Liver (tissue), 3 donors: ENCODE results near the gene ITIH1.

Experiments
- CTCF ChIP-seq: fragments of 150-350 bp; IDR thresholded peaks from 2 replicates; pipeline ENCODE4 v1.5.1; 2017; ENCODE audit warnings: improper control_type of control experiment, low read depth, low read length; ENCODE audit not compliant: missing input control
- FOXA1 ChIP-seq: IDR thresholded peaks from 2 replicates; pipeline ENCODE4 v1.6.1; 2016; ENCODE audit warnings: antibody characterized with exemption
- GABPA ChIP-seq, 2 donors: IDR thresholded peaks in 1 of 2; conservative IDR thresholded peaks in 1 of 2; 2 replicates each; pipeline ENCODE4 v1.6.1; 2016; ENCODE audit warnings: antibody characterized with exemption in 2 of 2, mild to moderate bottlenecking in 1 of 2, moderate library complexity in 1 of 2
- HNF4A ChIP-seq, 2 donors: conservative IDR thresholded peaks; 2 replicates each; pipeline ENCODE4 v1.6.1; 2016; ENCODE audit warnings: antibody characterized with exemption in 2 of 2, mild to moderate bottlenecking in 2 of 2
- JUND ChIP-seq, 2 donors: IDR thresholded peaks; 2 replicates each; pipeline ENCODE4 v1.6.1; 2016; ENCODE audit warnings: antibody characterized with exemption in 2 of 2
- MAX ChIP-seq: IDR thresholded peaks from 2 replicates; pipeline ENCODE4 v1.6.1; 2016; ENCODE audit warnings: antibody characterized with exemption
- RAD21 ChIP-seq, 2 donors: IDR thresholded peaks; 2 replicates each; pipeline ENCODE4 v1.6.1; 2016; ENCODE audit warnings: antibody characterized with exemption in 2 of 2, mild to moderate bottlenecking in 2 of 2
- REST ChIP-seq: IDR thresholded peaks from 2 replicates; pipeline ENCODE4 v1.6.1; 2016; ENCODE audit warnings: antibody characterized with exemption, mild to moderate bottlenecking
- SP1 ChIP-seq: IDR thresholded peaks from 2 replicates; pipeline ENCODE4 v1.6.1; 2018; ENCODE audit warnings: antibody characterized with exemption, mild to moderate bottlenecking
- TAF1 ChIP-seq: conservative IDR thresholded peaks from 2 replicates; pipeline ENCODE4 v1.6.1; 2016; ENCODE audit warnings: antibody characterized with exemption, mild to moderate bottlenecking
- YY1 ChIP-seq: IDR thresholded peaks from 2 replicates; pipeline ENCODE4 v1.6.1; 2016; ENCODE audit warnings: antibody characterized with exemption, mild to moderate bottlenecking
- donor health status: healthy.
- donor health status: healthy.

- TF ChIP-seq TAF1 = no peak
- no peak for TF ChIP-seq CTCF
- no peak for TF ChIP-seq RAD21 (IDR thresholded peaks at IDR 0.05)
- no peak for TF ChIP-seq MAX
- no peak for TF ChIP-seq JUND (IDR thresholded peaks at IDR 0.05)
- no peak for TF ChIP-seq FOXA1
- TF ChIP-seq GABPA (IDR thresholded peaks at IDR 0.05 in 1 of 2, conservative IDR thresholded peaks at IDR 0.05 in 1 of 2) = no peak
- no peak for TF ChIP-seq REST
- TF ChIP-seq SP1 = no peak
- TF ChIP-seq HNF4A (conservative IDR thresholded peaks at IDR 0.05) = no peak
- TF ChIP-seq YY1 = no peak
Measured at GRCh38 chr3:52781741-52782140, 4.3 kb downstream of the ITIH1 start.
